ENCODE measurements around the gene NUP58.

Gene NUP58

GRCh38 chr13:25377244-25377962 is 76.0 kb downstream of the NUP58 start:
- DNase-seq (ENCODE audit: low read depth, low spot score): no peak

GRCh38 chr13:25378528-25378927 is 77.1 kb downstream of the NUP58 start:
- no peak for DNase-seq (ENCODE audit: low read depth, low spot score)

- no peak for DNase-seq (ENCODE audit: low read depth, low spot score)
These were observed 77.6 kb downstream of the NUP58 start for GRCh38 chr13:25379011-25379410.

- DNase-seq (ENCODE audit: low read depth, low spot score): no peak
These were observed 78.7 kb downstream of the NUP58 start for GRCh38 chr13:25380082-25380481.

GRCh38 chr13:25380741-25381324 is 79.4 kb downstream of the NUP58 start:
- no peak for DNase-seq (ENCODE audit: low read depth, low spot score)

- no peak for DNase-seq (ENCODE audit: low read depth, low spot score)
These were observed 83.5 kb downstream of the NUP58 start for GRCh38 chr13:25384758-25385410.

GRCh38 chr13:25391932-25392331 is 90.5 kb downstream of the NUP58 start:
- no peak for DNase-seq (ENCODE audit: low read depth, low spot score)

Data from astrocyte of the hippocampus (primary cell).